Measurements from ENCODE around the gene CEP41.

- TF ChIP-seq CTCF (IDR thresholded peaks at IDR 0.05 in 4 of 5, conservative IDR thresholded peaks at IDR 0.05 in 1 of 5) (no peak), POLR2A (IDR thresholded peaks at IDR 0.05) (no peak)
These were observed 53.5 kb downstream of the CEP41 start for GRCh38 chr7:130387306-130387627.

Measured in gastrocnemius medialis (tissue), 4 donors.